ENCODE results near the gene EEF2. TPM values are rescaled to one million over a fixed set of nuclear protein-coding genes. Genes with fewer than 3 reads are reported as not detected.
"Not testable (repeated sequence)": the region's sequence is repeated elsewhere in the genome, so short reads cannot be mapped to it uniquely, and the experiment has no call there.

The EEF2 gene
- total and polyA plus RNA-seq, 8 donors = 1,467 to 2,064 (median 1,800) TPM

DNA sequence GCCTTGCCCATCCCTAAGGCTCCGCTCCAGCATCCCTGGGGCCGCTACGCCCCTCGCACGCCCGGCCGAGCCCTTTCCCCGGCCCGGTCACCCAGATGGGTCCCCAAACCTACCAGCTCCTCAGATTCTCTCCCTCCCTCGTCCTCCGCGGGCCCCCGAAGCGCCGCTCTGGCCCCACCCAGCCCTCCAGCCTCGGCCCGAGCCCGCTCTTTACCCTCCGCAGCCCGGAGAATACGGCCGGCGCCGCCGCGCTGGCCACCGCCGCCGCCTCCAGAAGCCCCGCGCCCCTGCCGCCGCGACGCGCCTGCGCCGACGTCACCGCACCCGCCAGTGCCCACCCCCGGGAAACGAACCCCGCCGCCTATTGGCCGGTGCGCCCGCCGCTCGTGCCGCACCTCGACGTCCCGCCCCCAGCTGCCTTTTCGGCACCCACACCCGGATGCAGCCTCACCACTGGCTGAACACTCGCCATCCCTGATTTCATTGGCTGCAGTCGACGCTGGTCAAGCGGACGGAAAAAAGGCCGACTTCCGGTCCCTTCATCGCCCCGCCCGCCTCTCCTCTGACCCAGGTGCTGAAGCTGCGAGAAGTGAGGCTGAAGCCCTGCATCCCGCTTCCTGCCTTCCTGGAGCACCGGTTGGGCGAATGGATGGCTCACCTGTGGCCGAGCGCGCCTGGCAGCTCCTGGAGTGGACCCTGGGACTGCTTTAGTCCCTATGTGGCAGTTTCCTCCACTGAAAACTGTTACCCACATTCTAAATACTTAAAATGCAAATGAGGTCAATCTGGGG lies 14.3 kb downstream of the EEF2 start, which contains the start of gene DAPK3:
Gene DAPK3, minus strand, starts transcription at position 292 of the 791 bp plus-strand sequence. CDS start 1,364 bp downstream, outside the sequence.
- DNase-seq (peak; percentile 93 to 98 (median 98)), ATAC-seq (peak; percentile 88)
- Histone ChIP-seq H3K27ac (peak within 1 kb of the TSS; percentile 87 to 90), H3K4me1 (peaks cover 20 to 48% of the 10 kb centered on the region in 2 donors), H3K27me3 (no peaks in the 10 kb centered on the region), H3K9me3 (no peaks in the 10 kb centered on the region), H3K36me3 (peaks cover 0 to 47% of the 10 kb centered on the region in 2 donors), H3K4me3 (peak within 1 kb of the TSS; percentile 66 to 84)
- TF ChIP-seq, protein P1, sequence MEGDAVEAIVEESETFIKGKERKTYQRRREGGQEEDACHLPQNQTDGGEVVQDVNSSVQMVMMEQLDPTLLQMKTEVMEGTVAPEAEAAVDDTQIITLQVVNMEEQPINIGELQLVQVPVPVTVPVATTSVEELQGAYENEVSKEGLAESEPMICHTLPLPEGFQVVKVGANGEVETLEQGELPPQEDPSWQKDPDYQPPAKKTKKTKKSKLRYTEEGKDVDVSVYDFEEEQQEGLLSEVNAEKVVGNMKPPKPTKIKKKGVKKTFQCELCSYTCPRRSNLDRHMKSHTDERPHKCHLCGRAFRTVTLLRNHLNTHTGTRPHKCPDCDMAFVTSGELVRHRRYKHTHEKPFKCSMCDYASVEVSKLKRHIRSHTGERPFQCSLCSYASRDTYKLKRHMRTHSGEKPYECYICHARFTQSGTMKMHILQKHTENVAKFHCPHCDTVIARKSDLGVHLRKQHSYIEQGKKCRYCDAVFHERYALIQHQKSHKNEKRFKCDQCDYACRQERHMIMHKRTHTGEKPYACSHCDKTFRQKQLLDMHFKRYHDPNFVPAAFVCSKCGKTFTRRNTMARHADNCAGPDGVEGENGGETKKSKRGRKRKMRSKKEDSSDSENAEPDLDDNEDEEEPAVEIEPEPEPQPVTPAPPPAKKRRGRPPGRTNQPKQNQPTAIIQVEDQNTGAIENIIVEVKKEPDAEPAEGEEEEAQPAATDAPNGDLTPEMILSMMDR (IDR thresholded peaks at IDR 0.05) = no peak
- intact Hi-C loops (cut with DNase I) = no loop called here

DNA sequence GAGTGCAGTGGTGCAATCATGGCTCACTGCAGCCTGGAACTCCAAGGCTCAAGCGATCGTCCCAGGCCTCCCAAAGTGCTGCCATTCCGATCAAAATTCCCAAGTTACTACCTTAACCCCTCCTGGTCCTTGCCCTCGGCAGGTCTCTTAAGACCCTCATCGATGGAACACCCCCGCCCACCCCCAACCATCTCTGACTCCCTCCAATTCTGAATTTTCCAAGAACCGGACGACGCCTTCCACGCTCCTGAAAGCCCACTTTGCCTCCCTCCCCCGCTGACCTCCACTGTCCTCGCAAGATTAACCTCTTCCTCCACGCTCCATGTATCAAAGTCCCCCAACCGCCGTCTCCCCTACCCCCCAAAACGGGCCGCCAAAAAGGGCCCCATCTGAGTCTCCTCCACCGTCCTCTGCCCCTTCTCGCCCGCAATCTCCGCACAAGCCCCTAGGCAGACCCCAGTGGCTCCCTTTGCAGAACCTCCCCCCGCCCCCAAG lies 14.9 kb downstream of the EEF2 start:
- H3K4me1 ChIP-seq = peaks cover 20 to 48% of the 10 kb centered on the region in 2 donors
- ATAC-seq (no peak), DNase-seq (no peak)
- intact Hi-C loops (cut with DNase I) = no loop called here
- H3K36me3 ChIP-seq = peaks cover 0 to 47% of the 10 kb centered on the region in 2 donors
- TF ChIP-seq, protein P1 (IDR thresholded peaks at IDR 0.05) = no peak
- peak overlapping the region; percentile 66 to 84 for H3K4me3 ChIP-seq
- H3K27ac ChIP-seq = peak overlapping the region; percentile 87 to 90
- no peaks in the 10 kb centered on the region for H3K27me3 ChIP-seq
- no peaks in the 10 kb centered on the region for H3K9me3 ChIP-seq

DNA sequence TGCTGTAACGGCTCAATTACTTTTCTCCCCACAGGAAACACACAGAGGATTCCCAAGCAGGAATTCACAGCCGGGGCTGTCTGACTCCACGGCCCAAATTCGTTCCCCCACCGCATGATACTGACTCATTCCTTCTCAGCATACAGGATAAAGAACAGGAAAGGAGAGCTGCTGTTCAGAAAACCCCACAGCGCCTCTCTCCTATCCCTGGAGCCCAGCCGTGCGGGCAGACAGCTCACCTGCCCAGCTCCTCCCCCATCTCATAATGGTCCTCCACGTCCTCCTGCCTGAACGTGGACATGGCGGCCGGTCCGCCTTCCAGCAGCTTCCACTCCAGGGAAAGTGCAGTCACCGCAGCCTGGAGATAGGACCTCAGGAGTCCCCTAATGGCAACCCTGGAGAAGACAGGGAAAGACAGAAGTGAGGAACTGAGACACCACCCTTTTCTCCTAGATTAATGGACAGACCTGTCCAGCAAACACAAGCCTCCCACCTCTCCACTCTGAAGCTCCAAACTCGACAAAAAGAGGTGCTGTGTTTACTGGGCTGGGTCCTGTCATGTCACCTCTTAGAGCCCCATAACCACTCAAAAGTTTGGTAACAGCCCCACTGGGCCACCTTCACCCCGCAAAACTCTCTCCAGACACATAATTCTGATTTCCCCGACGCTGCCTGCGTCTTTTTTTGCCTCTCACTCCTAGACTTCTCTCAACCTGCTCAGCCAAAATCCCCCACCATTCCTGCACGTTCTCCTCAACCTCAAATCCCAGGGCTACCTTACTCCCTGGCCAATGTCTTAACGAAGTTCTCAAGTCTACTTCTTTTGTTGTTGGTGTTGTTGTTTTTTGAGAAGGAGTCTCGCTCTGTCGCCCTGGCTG lies 15.6 kb downstream of the EEF2 start:
- peak overlapping the region; percentile 66 to 84 for H3K4me3 ChIP-seq
- TF ChIP-seq, protein P1 (IDR thresholded peaks at IDR 0.05) = no peak
- intact Hi-C loops (cut with DNase I) = no loop called here
- no peaks in the 10 kb centered on the region for H3K27me3 ChIP-seq
- DNase-seq = no peak
- peak overlapping the region; percentile 87 to 90 for H3K27ac ChIP-seq
- H3K9me3 ChIP-seq = no peaks in the 10 kb centered on the region
- ATAC-seq = peak; percentile 20
- H3K4me1 ChIP-seq = peaks cover 20 to 55% of the 10 kb centered on the region in 2 donors
- H3K36me3 ChIP-seq = peaks cover 0 to 49% of the 10 kb centered on the region in 2 donors

DNA sequence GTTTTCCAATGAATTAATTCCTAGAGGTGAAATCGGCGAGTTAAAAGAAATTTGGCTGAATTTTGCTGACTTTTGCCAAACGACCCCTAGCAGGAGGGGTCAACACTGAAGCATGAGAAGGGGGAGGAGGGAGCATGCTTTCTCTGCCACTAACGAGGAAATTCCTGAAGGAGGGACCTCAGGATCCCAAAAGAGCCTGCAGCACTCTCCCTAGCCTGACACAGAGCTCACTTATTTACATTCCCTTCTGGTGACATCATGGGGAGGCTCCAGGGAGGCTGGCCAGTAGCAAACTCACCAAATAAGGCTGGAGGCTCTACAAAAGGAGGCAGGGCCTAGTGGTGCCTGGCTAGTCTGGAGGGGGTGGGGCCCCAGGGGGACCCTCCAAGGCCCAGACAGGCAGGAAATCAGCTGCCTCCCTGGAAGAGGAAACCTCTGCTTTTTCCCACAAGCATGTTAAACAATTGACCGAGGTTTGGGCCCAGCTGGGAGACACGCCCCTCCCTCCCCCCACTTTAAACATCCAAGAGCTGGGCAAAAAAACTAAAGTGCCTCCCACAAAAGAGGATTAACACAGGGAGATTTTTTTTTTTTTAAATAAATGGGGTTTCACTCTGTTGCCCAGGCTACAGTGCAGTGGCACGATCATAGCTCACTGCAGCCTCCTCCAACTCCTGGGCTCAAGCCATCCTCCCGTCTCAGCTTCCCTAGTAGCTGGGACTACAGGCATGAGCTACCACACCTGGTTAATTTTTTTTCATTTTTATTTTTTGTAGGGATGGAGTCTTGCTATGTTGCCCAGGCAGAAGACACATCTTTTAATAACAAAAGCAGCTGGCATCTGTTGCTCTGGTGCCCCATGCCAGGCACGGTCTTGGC lies 16.5 kb downstream of the EEF2 start:
- DNase-seq = peak in 3 of 4 donors; percentile 87 to 95 (median 90)
- intact Hi-C loops (cut with DNase I) = no loop called here
- Histone ChIP-seq H3K4me3 (peak overlapping the region; percentile 66 to 84), H3K36me3 (peaks cover 0 to 58% of the 10 kb centered on the region in 2 donors), H3K27ac (peak overlapping the region; percentile 87 to 90), H3K4me1 (peaks cover 20 to 55% of the 10 kb centered on the region in 2 donors), H3K27me3 (no peaks in the 10 kb centered on the region), H3K9me3 (no peaks in the 10 kb centered on the region)
- TF ChIP-seq, protein P1 (IDR thresholded peaks at IDR 0.05) = no peak
- ATAC-seq = peak; percentile 80

DNA sequence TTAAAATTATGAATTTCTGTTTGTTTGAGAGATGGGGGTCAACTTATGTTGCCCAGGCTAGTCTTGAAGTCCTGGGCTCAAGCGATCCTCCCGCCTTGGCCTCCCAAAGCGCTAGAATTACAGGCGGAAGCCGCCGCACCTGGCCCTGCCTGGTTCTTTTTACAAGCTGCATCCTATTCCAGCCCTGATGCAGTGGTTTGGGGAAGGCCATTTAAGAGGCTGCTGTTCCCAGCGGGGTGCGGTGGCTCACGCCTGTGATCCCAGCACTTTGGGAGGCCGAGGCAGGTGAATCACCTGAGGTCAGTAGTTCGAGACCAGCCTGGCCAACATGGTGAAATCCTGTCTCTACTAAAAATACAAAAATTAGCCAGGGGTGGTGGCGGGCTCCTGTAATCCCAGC lies 17.3 kb downstream of the EEF2 start:
- Histone ChIP-seq H3K4me1 (peaks cover 20 to 55% of the 10 kb centered on the region in 2 donors), H3K36me3 (peaks cover 0 to 66% of the 10 kb centered on the region in 2 donors), H3K27ac (peak overlapping the region; percentile 63 to 90)
- H3K4me3 ChIP-seq; DNase-seq; H3K27me3 ChIP-seq; intact Hi-C loops (cut with DNase I); ATAC-seq; H3K9me3 ChIP-seq: not testable (repeated sequence)

All from left lung (tissue), 10 donors.